Measurements from ENCODE around the gene ATG9A. TPM values are rescaled to one million over a fixed set of nuclear protein-coding genes. Genes with fewer than 3 reads are reported as not detected.

Gene ATG9A
- total and polyA plus RNA-seq, 2 experiments from 2014 or later = 35.7 to 57.8 TPM

DNA sequence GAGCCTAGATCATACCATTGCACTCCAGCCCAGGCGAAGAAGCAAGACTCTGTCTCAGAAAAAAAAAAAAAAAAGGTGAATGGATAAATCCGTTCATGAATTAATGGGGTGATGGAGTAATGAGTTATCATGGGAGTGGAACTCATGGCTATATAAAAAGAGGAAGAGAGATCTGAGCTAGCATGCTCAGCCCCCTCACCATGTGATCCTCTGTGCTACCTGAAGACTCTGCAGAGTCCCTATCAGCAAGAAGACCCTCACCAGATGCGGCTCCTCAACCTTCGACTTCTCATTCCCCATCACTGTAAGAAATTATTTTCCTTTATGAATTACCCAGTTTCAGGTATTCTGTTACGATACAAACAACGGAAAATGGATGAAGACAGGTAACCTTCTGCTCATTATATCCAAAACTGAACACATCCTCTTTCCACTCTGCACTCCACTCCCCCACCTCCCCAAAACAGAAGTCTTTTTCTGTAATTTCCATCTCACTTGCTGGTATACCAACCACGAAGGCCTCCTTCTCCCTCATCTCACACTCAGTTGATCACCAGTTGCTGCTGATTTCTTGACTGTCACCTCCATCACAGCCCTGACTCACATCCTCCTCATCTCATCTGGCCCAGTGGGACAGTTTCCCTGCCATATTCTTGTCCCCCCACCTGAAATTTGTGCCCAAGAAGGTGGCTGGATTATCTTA, 42.5 kb downstream of the ATG9A start:
- Histone ChIP-seq H2AFZ (no peak overlapping the region), H3K4me1 (ENCODE audit: insufficient read depth) (no peaks in the 10 kb centered on the region), H3K36me3 (replicated peaks; ENCODE audit: insufficient read depth, low read depth) (no peaks in the 10 kb centered on the region), H3K27me3 (no peaks in the 10 kb centered on the region), H3K27ac (no peak overlapping the region), H3K4me3 (no peak overlapping the region), H4K20me1 (ENCODE audit: insufficient read depth, poor library complexity, severe bottlenecking) (no peaks in the 10 kb centered on the region), H3K4me2 (no peak overlapping the region), H3K79me2 (no peaks in the 10 kb centered on the region), H3K9me3 (ENCODE audit: low read depth) (no peaks in the 10 kb centered on the region), H3K9me2 (replicated peaks; ENCODE audit: insufficient read depth) (no peaks in the 10 kb centered on the region)
- 84% methylated on average over 7 of the region's 7 CpGs for WGBS (ENCODE audit: low lambda C conversion rate, missing lambda C conversion rate)
- DNase-seq (ENCODE audit: low spot score) = no peak
- TF ChIP-seq EZH2 (IDR thresholded peaks at IDR 0.05; ENCODE audit: borderline replicate concordance) (no peak), EZH2phosphoT487 (IDR thresholded peaks at IDR 0.05; ENCODE audit: low read depth, severe bottlenecking, unreplicated experiment) (no peak)
- TF ChIP-seq, protein P1, sequence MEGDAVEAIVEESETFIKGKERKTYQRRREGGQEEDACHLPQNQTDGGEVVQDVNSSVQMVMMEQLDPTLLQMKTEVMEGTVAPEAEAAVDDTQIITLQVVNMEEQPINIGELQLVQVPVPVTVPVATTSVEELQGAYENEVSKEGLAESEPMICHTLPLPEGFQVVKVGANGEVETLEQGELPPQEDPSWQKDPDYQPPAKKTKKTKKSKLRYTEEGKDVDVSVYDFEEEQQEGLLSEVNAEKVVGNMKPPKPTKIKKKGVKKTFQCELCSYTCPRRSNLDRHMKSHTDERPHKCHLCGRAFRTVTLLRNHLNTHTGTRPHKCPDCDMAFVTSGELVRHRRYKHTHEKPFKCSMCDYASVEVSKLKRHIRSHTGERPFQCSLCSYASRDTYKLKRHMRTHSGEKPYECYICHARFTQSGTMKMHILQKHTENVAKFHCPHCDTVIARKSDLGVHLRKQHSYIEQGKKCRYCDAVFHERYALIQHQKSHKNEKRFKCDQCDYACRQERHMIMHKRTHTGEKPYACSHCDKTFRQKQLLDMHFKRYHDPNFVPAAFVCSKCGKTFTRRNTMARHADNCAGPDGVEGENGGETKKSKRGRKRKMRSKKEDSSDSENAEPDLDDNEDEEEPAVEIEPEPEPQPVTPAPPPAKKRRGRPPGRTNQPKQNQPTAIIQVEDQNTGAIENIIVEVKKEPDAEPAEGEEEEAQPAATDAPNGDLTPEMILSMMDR (IDR thresholded peaks at IDR 0.05; ENCODE audit: poor library complexity) = no peak

DNA sequence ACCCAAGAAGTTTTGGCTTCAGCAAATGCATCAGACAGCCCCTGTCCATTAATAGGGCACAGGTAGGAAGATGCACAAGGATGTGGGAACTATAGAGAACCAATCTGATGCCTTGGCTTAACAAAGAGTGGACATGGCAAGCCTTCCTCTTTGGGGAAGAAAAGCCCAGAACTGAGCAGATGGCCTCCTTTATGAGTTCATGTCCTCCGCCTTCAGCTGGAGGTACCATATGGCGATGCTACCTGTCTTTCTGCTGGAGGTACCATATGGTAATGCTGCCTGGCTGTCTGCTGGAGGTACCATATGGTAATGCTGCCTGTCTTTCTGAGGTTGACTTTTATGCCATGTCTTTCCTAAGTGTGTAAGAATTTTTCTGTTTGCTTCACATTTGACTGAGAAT, 45.3 kb downstream of the ATG9A start:
- Histone ChIP-seq H3K36me3 (replicated peaks; ENCODE audit: insufficient read depth, low read depth) (no peaks in the 10 kb centered on the region), H3K27me3 (no peaks in the 10 kb centered on the region), H3K4me3 (no peak overlapping the region), H3K9me2 (replicated peaks; ENCODE audit: insufficient read depth) (no peaks in the 10 kb centered on the region), H2AFZ (no peak overlapping the region), H3K4me1 (ENCODE audit: insufficient read depth) (peaks cover 3% of the 10 kb centered on the region), H3K79me2 (peaks cover 14% of the 10 kb centered on the region), H3K4me2 (no peak overlapping the region), H3K9me3 (ENCODE audit: low read depth) (no peaks in the 10 kb centered on the region), H3K27ac (no peak overlapping the region), H4K20me1 (ENCODE audit: insufficient read depth, poor library complexity, severe bottlenecking) (peaks cover 6% of the 10 kb centered on the region)
- 98% methylated on average over 2 of the region's 2 CpGs for WGBS (ENCODE audit: low lambda C conversion rate, missing lambda C conversion rate)
- TF ChIP-seq EZH2phosphoT487 (IDR thresholded peaks at IDR 0.05; ENCODE audit: low read depth, severe bottlenecking, unreplicated experiment) (no peak), EZH2 (IDR thresholded peaks at IDR 0.05; ENCODE audit: borderline replicate concordance) (no peak)
- TF ChIP-seq, protein P1 (IDR thresholded peaks at IDR 0.05; ENCODE audit: poor library complexity) = no peak
- no peak for DNase-seq (ENCODE audit: low spot score)

DNA sequence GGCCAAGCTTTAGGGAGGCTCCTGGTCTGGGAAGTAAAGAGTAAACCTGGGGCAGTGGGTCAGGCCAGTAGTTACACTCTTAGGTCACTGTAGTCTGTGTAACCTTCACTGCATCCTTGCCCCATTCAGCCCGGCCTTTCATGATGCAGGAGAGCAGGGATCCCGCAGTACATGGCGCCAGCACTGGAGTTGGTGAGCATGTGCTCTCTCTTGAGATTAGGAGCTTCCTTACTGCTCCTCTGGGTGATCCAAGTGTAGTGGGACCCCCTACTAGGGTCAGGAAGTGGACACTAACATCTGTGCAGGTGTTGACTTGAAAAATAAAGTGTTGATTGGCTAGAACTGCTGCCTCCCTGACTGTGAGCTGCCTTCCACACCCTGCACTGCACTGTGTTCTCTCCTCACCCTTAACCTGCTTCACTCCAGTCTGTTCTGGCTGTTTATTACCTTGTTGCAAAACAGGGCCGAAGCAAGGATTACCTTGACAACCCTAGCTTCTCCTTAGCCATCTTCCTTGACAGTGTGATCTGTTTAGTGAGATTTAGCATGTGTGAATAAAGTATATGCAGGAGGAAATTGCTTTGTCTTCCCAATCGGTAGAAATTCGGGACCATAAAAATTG, 46.2 kb downstream of the ATG9A start:
- peak overlapping the region; percentile 16 for H3K27ac ChIP-seq
- 97% methylated on average over 6 of the region's 6 CpGs for WGBS (ENCODE audit: low lambda C conversion rate, missing lambda C conversion rate)

More for the DNA sequence above, 46.2 kb downstream of the ATG9A start:
- no peaks in the 10 kb centered on the region for H3K9me3 ChIP-seq (ENCODE audit: low read depth)
- H3K4me2 ChIP-seq = no peak overlapping the region
- no peak for DNase-seq (ENCODE audit: low spot score)
- no peaks in the 10 kb centered on the region for H3K36me3 ChIP-seq (replicated peaks; ENCODE audit: insufficient read depth, low read depth)
- no peaks in the 10 kb centered on the region for H3K27me3 ChIP-seq
- H3K79me2 ChIP-seq = peaks cover 23% of the 10 kb centered on the region
- TF ChIP-seq, protein P1 (IDR thresholded peaks at IDR 0.05; ENCODE audit: poor library complexity) = no peak
- TF ChIP-seq EZH2 (IDR thresholded peaks at IDR 0.05; ENCODE audit: borderline replicate concordance) = no peak
- TF ChIP-seq EZH2phosphoT487 (IDR thresholded peaks at IDR 0.05; ENCODE audit: low read depth, severe bottlenecking, unreplicated experiment) = no peak
- H2AFZ ChIP-seq = no peak overlapping the region
- peaks cover 10% of the 10 kb centered on the region for H4K20me1 ChIP-seq (ENCODE audit: insufficient read depth, poor library complexity, severe bottlenecking)
- no peak overlapping the region for H3K4me3 ChIP-seq
- no peaks in the 10 kb centered on the region for H3K9me2 ChIP-seq (replicated peaks; ENCODE audit: insufficient read depth)
- peaks cover 6% of the 10 kb centered on the region for H3K4me1 ChIP-seq (ENCODE audit: insufficient read depth)
